ENCODE data around the gene CPNE2.
"Not testable (repeated sequence)": the region's sequence is repeated elsewhere in the genome, so short reads cannot be mapped to it uniquely, and the experiment has no call there.

CPNE2 gene

GRCh38 chr16:57186872-57187854 is 94.8 kb downstream of the CPNE2 start:
- peak overlapping the region; percentile 94 for H3K4me3 ChIP-seq (replicated peaks; ENCODE audit: low read depth, low read length)
- no peak for TF ChIP-seq CTCF (IDR thresholded peaks at IDR 0.05; ENCODE audit: low read depth, low read length, missing control alignments)
- DNase-seq (ENCODE audit: extremely low read depth, low read depth) = no peak

GRCh38 chr16:57187902-57188710 is 95.7 kb downstream of the CPNE2 start:
- DNase-seq (ENCODE audit: extremely low read depth, low read depth) = not testable (repeated sequence)
- H3K4me3 ChIP-seq (replicated peaks; ENCODE audit: low read depth, low read length) = peak overlapping the region; percentile 94

- TF ChIP-seq CTCF (IDR thresholded peaks at IDR 0.05; ENCODE audit: low read depth, low read length, missing control alignments) = no peak
- H3K4me3 ChIP-seq (replicated peaks; ENCODE audit: low read depth, low read length) = no peak overlapping the region
- no peak for DNase-seq (ENCODE audit: extremely low read depth, low read depth)
These were observed 96.3 kb downstream of the CPNE2 start for GRCh38 chr16:57188711-57189002.

GRCh38 chr16:57189527-57189926 is 97.1 kb downstream of the CPNE2 start:
- H3K4me3 ChIP-seq (replicated peaks; ENCODE audit: low read depth, low read length); DNase-seq (ENCODE audit: extremely low read depth, low read depth): not testable (repeated sequence)

GRCh38 chr16:57190136-57190535 is 97.8 kb downstream of the CPNE2 start:
- no peak for DNase-seq (ENCODE audit: extremely low read depth, low read depth)
- H3K4me3 ChIP-seq (replicated peaks; ENCODE audit: low read depth, low read length) = no peak overlapping the region
- no peak for TF ChIP-seq CTCF (IDR thresholded peaks at IDR 0.05; ENCODE audit: low read depth, low read length, missing control alignments)

- no peak for DNase-seq (ENCODE audit: extremely low read depth, low read depth)
- no peak overlapping the region for H3K4me3 ChIP-seq (replicated peaks; ENCODE audit: low read depth, low read length)
- no peak for TF ChIP-seq CTCF (IDR thresholded peaks at IDR 0.05; ENCODE audit: low read depth, low read length, missing control alignments)
These were observed 98.7 kb downstream of the CPNE2 start for GRCh38 chr16:57191056-57191571.

- H3K4me3 ChIP-seq (replicated peaks; ENCODE audit: low read depth, low read length) = no peak overlapping the region
- DNase-seq (ENCODE audit: extremely low read depth, low read depth) = no peak
- no peak for TF ChIP-seq CTCF (IDR thresholded peaks at IDR 0.05; ENCODE audit: low read depth, low read length, missing control alignments)
These were observed 99.8 kb downstream of the CPNE2 start for GRCh38 chr16:57192146-57192545.

Measured in HFF-Myc (cell line).